Hematopoietic multipotent progenitor cell (in vitro differentiated cells): ENCODE measurements around the gene CHCHD6. TPM values are rescaled to one million over a fixed set of nuclear protein-coding genes. Genes with fewer than 3 reads are reported as not detected.

ENCODE experiments used
- DNase-seq, 3 donors: peaks; one replicate each; pipeline ENCODE4 v3.0.0-alpha.2; 2011 to 2015; ENCODE audit warnings: low read depth in 2 of 3, low spot score in 2 of 3
- total RNA-seq: library from RNA; depleted of rRNA; stranded (reverse); fragments of >200 nt; gene quantifications from one replicate; pipeline ENCODE4 v1.2.3, GENCODE V29; 2012

Gene CHCHD6
- total RNA-seq, 1 donor: 10.8 TPM

- DNase-seq: no peak
These were observed 30.2 kb downstream of the CHCHD6 start for GRCh38 chr3:126734106-126734723.

GRCh38 chr3:126737527-126737926 is 33.5 kb downstream of the CHCHD6 start:
- no peak for DNase-seq

- DNase-seq: no peak
These were observed 38.0 kb downstream of the CHCHD6 start for GRCh38 chr3:126742057-126742456.

- no peak for DNase-seq
These were observed 39.3 kb downstream of the CHCHD6 start for GRCh38 chr3:126743350-126743749.

- DNase-seq: no peak
These were observed 39.7 kb downstream of the CHCHD6 start for GRCh38 chr3:126743781-126744180.

GRCh38 chr3:126745760-126746394 is 41.8 kb downstream of the CHCHD6 start:
- no peak for DNase-seq

- no peak for DNase-seq
These were observed 42.5 kb downstream of the CHCHD6 start for GRCh38 chr3:126746395-126747177.

- no peak for DNase-seq
These were observed 43.7 kb downstream of the CHCHD6 start for GRCh38 chr3:126747768-126748167.

GRCh38 chr3:126748701-126749546 is 44.9 kb downstream of the CHCHD6 start:
- DNase-seq: no peak

- no peak for DNase-seq
These were observed 45.5 kb downstream of the CHCHD6 start for GRCh38 chr3:126749547-126749875.

- no peak for DNase-seq
These were observed 46.1 kb downstream of the CHCHD6 start for GRCh38 chr3:126749931-126750755.

GRCh38 chr3:126750756-126751121 is 46.7 kb downstream of the CHCHD6 start:
- DNase-seq: no peak

GRCh38 chr3:126751611-126752302 is 47.7 kb downstream of the CHCHD6 start:
- no peak for DNase-seq

- peak in 2 of 3 donors; percentile 58 to 73 for DNase-seq
These were observed 48.5 kb downstream of the CHCHD6 start for GRCh38 chr3:126752303-126753190.

GRCh38 chr3:126753191-126754160 is 49.4 kb downstream of the CHCHD6 start:
- no peak for DNase-seq

- no peak for DNase-seq
These were observed 51.8 kb downstream of the CHCHD6 start for GRCh38 chr3:126755866-126756265.

- DNase-seq: no peak
These were observed 54.0 kb downstream of the CHCHD6 start for GRCh38 chr3:126758026-126758425.
